ENCODE data around the gene PTPRM.

Gene PTPRM

GRCh38 chr18:7812431-7813063 is 245.4 kb downstream of the PTPRM start:
- DNase-seq: no peak

GRCh38 chr18:7813131-7813530 is 246.0 kb downstream of the PTPRM start:
- no peak for DNase-seq

- DNase-seq: no peak
Measured at GRCh38 chr18:7814754-7815315, 247.7 kb downstream of the PTPRM start.

- DNase-seq: no peak
Measured at GRCh38 chr18:7815787-7816186, 248.7 kb downstream of the PTPRM start.

GRCh38 chr18:7817575-7818230 is 250.6 kb downstream of the PTPRM start:
- no peak for DNase-seq

GRCh38 chr18:7821784-7822183 is 254.7 kb downstream of the PTPRM start:
- DNase-seq: no peak

GRCh38 chr18:7822435-7823331 is 255.6 kb downstream of the PTPRM start:
- DNase-seq: peak in 1 of 2 donors; percentile 1

- no peak for DNase-seq
Measured at GRCh38 chr18:7824970-7825369, 257.9 kb downstream of the PTPRM start.

GRCh38 chr18:7830468-7830867 is 263.4 kb downstream of the PTPRM start:
- DNase-seq: no peak

- DNase-seq: no peak
Measured at GRCh38 chr18:7839548-7839947, 272.4 kb downstream of the PTPRM start.

GRCh38 chr18:7840411-7840810 is 273.3 kb downstream of the PTPRM start:
- DNase-seq: no peak

GRCh38 chr18:7844017-7844416 is 276.9 kb downstream of the PTPRM start:
- DNase-seq: no peak

- DNase-seq: no peak
Measured at GRCh38 chr18:7844418-7844817, 277.3 kb downstream of the PTPRM start.

- DNase-seq: no peak
Measured at GRCh38 chr18:7846335-7846734, 279.2 kb downstream of the PTPRM start.

GRCh38 chr18:7847357-7848053 is 280.4 kb downstream of the PTPRM start:
- no peak for DNase-seq

- no peak for DNase-seq
Measured at GRCh38 chr18:7848054-7848412, 280.9 kb downstream of the PTPRM start.

GRCh38 chr18:7850446-7850845 is 283.3 kb downstream of the PTPRM start:
- no peak for DNase-seq

- no peak for DNase-seq
Measured at GRCh38 chr18:7855028-7855427, 287.9 kb downstream of the PTPRM start.

- no peak for DNase-seq
Measured at GRCh38 chr18:7855671-7856070, 288.6 kb downstream of the PTPRM start.

- no peak for DNase-seq
Measured at GRCh38 chr18:7856116-7856515, 289.0 kb downstream of the PTPRM start.

GRCh38 chr18:7856733-7857132 is 289.6 kb downstream of the PTPRM start:
- no peak for DNase-seq

GRCh38 chr18:7857562-7857961 is 290.4 kb downstream of the PTPRM start:
- no peak for DNase-seq

GRCh38 chr18:7859122-7859521 is 292.0 kb downstream of the PTPRM start:
- no peak for DNase-seq

Measured in CD4-positive, alpha-beta T cell treated with Interferon alpha-2 for 1 hour (primary cell).